WTC11 (cell line): ENCODE results near the gene PROC. TPM values are rescaled to one million over a fixed set of nuclear protein-coding genes. Genes with fewer than 3 reads are reported as not detected.

Experiments used
- ATAC-seq: fragments of 200-7000 bp; cut with Tn5 transposase; 2 replicates; pipeline ENCODE4 v1.10.0; 2021; ENCODE audit warnings: mild to moderate bottlenecking, moderate library complexity
- CTCF ChIA-PET: fragments of 300-600 bp; sonication (Branson Sonifier 250); formaldehyde crosslinking; loops from one replicate; lab custom pipeline; 2021; ENCODE audit warnings: antibody characterized with exemption; lab: Charles Lee
- POLR2A ChIA-PET: fragments of 350-600 bp; sonication (Branson Sonifier 250); formaldehyde crosslinking; loops from one replicate; lab custom pipeline; 2021; ENCODE audit warnings: antibody characterized with exemption; lab: Charles Lee
- DNase-seq: peaks from one replicate; pipeline ENCODE4 v3.0.0; 2021; ENCODE audit warnings: low spot score
- H3K27ac Mint-ChIP-seq: 2 replicates; pipeline ENCODE4 v1.8.0; 2021; ENCODE audit warnings: mixed read lengths
- H3K27me3 Mint-ChIP-seq: 2 replicates; pipeline ENCODE4 v1.8.0; 2021; ENCODE audit warnings: low read depth, mild to moderate bottlenecking, moderate library complexity, mixed read lengths
- H3K36me3 Mint-ChIP-seq: 2 replicates; pipeline ENCODE4 v1.8.0; 2021; ENCODE audit warnings: mixed read lengths
- H3K4me1 Mint-ChIP-seq: 2 replicates; pipeline ENCODE4 v1.8.0; 2022; ENCODE audit warnings: mixed read lengths
- H3K4me3 Mint-ChIP-seq: 2 replicates; pipeline ENCODE4 v1.8.0; 2021; ENCODE audit warnings: mild to moderate bottlenecking, moderate library complexity, mixed read lengths
- H3K9me3 Mint-ChIP-seq: 2 replicates; pipeline ENCODE4 v1.8.0; 2021; ENCODE audit warnings: mixed read lengths
- AFF4 ChIP-seq: sonication (generic); formaldehyde crosslinking; IDR thresholded peaks from 2 replicates; pipeline ENCODE4 v1.8.1; 2023; ENCODE audit warnings: mild to moderate bottlenecking, missing genetic modification reagents, borderline replicate concordance
- ARID4B ChIP-seq: sonication (generic); formaldehyde crosslinking; IDR thresholded peaks from 2 replicates; pipeline ENCODE4 v1.8.0; 2023; ENCODE audit warnings: missing genetic modification reagents, mild to moderate bottlenecking, borderline replicate concordance
- E2F5 ChIP-seq: sonication (generic); formaldehyde crosslinking; IDR thresholded peaks from 2 replicates; pipeline ENCODE4 v1.8.1; 2022; ENCODE audit warnings: mild to moderate bottlenecking, moderate library complexity, missing genetic modification reagents
- ETV6 ChIP-seq: sonication (generic); formaldehyde crosslinking; IDR thresholded peaks from 2 replicates; pipeline ENCODE4 v1.8.1; 2022; ENCODE audit warnings: mild to moderate bottlenecking, missing genetic modification reagents
- GRHL2 ChIP-seq: fragments of 250-450 bp; sonication (Bioruptor Pico); IDR thresholded peaks from 2 replicates; pipeline ENCODE4 v1.8.0; 2022; ENCODE audit warnings: mild to moderate bottlenecking, moderate library complexity; ENCODE audit not compliant: insufficient replicate concordance, severe bottlenecking
- JUN ChIP-seq: sonication (generic); formaldehyde crosslinking; IDR thresholded peaks from 2 replicates; pipeline ENCODE4 v1.8.0; 2023; ENCODE audit warnings: mild to moderate bottlenecking, missing genetic modification reagents
- KAT7 ChIP-seq: sonication (generic); formaldehyde crosslinking; IDR thresholded peaks from 2 replicates; pipeline ENCODE4 v1.8.1; 2023; ENCODE audit warnings: missing genetic modification reagents, mild to moderate bottlenecking, borderline replicate concordance
- MAX ChIP-seq: sonication (generic); formaldehyde crosslinking; IDR thresholded peaks from 2 replicates; pipeline ENCODE4 v1.8.0; 2022; ENCODE audit warnings: mild to moderate bottlenecking, missing genetic modification reagents
- MLX ChIP-seq: sonication (generic); formaldehyde crosslinking; IDR thresholded peaks from 2 replicates; pipeline ENCODE4 v1.8.1; 2023; ENCODE audit warnings: mild to moderate bottlenecking, missing genetic modification reagents, moderate library complexity
- MXD4 ChIP-seq: fragments of 250-450 bp; sonication (Bioruptor Pico); IDR thresholded peaks from 2 replicates; pipeline ENCODE4 v1.8.0; 2021; ENCODE audit warnings: mild to moderate bottlenecking, moderate library complexity, borderline replicate concordance
- MYBL2 ChIP-seq: sonication (generic); formaldehyde crosslinking; IDR thresholded peaks from 2 replicates; pipeline ENCODE4 v1.8.1; 2023; ENCODE audit warnings: mild to moderate bottlenecking, moderate library complexity, missing genetic modification reagents
- NFATC4 ChIP-seq: fragments of 250-450 bp; sonication (Bioruptor Pico); IDR thresholded peaks from 2 replicates; pipeline ENCODE4 v1.9.0; 2021; ENCODE audit warnings: mild to moderate bottlenecking
- PREB ChIP-seq: sonication (generic); formaldehyde crosslinking; IDR thresholded peaks from 2 replicates; pipeline ENCODE4 v1.8.1; 2022; ENCODE audit warnings: mild to moderate bottlenecking, missing genetic modification reagents, moderate library complexity, borderline replicate concordance
- PRRX2 ChIP-seq: fragments of 250-450 bp; sonication (Bioruptor Pico); IDR thresholded peaks from 2 replicates; pipeline ENCODE4 v1.8.0; 2021; ENCODE audit warnings: mild to moderate bottlenecking
- SMAD4 ChIP-seq: sonication (generic); formaldehyde crosslinking; IDR thresholded peaks from 2 replicates; pipeline ENCODE4 v1.8.0; 2022; ENCODE audit warnings: mild to moderate bottlenecking, missing genetic modification reagents
- TEAD1 ChIP-seq: sonication (generic); formaldehyde crosslinking; IDR thresholded peaks from 2 replicates; pipeline ENCODE4 v1.8.0; 2022; ENCODE audit warnings: mild to moderate bottlenecking, missing genetic modification reagents
- ZMAT4 ChIP-seq: fragments of 250-450 bp; sonication (Bioruptor Pico); IDR thresholded peaks from 2 replicates; pipeline ENCODE4 v1.9.0; 2021; ENCODE audit warnings: mild to moderate bottlenecking
- ZNF138 ChIP-seq: sonication (generic); formaldehyde crosslinking; conservative IDR thresholded peaks from 2 replicates; pipeline ENCODE4 v1.8.1; 2022; ENCODE audit warnings: mild to moderate bottlenecking, moderate library complexity, missing genetic modification reagents
- ZNF416 ChIP-seq: fragments of 250-450 bp; sonication (Bioruptor Pico); IDR thresholded peaks from 2 replicates; pipeline ENCODE4 v1.9.0; 2021; ENCODE audit warnings: mild to moderate bottlenecking, inconsistent platforms
- total RNA-seq: library from RNA; stranded (reverse); gene quantifications from 3 replicates; pipeline ENCODE4 v1.2.3, GENCODE V29; 2021

Gene PROC
- total RNA-seq, 1 experiment from 2014 or later, result 0.59 TPM

GRCh38 chr2:127397568-127398238 is 20.5 kb upstream of the PROC start (continued):
- no peak for TF ChIP-seq PREB (CRISPR knock-in tag)
- no peak for TF ChIP-seq ETV6
- TF ChIP-seq, all 79 proteins: peak for 0

GRCh38 chr2:127398239-127398590 is 20.0 kb upstream of the PROC start:
- no peak overlapping the region for H3K4me3 Mint-ChIP-seq

More at GRCh38 chr2:127398239-127398590, 20.0 kb upstream of the PROC start:
- DNase-seq, result no peak
- Mint-ChIP-seq H3K36me3 (0 out of 2 replicates have a peak, but pooled peaks cover 2% of the 10 kb centered on the region), H3K9me3 (peaks cover 10% of the 10 kb centered on the region), H3K27ac (no peak overlapping the region), H3K27me3 (no peaks in the 10 kb centered on the region; the same call in 1 of the 2 replicates), H3K4me1 (peaks cover 7% of the 10 kb centered on the region; the same call in 1 of the 2 replicates)
- ChIA-PET CTCF (interaction anchor here (0.6 kb wide), 1 partner anchor 327 kb away, joined by 3 read pairs; no protein-coding TSS in a partner anchor), POLR2A (no interaction called here)
- ATAC-seq, result peak; percentile 38
- no peak for TF ChIP-seq KAT7 (CRISPR knock-in tag)
- TF ChIP-seq PRRX2 (CRISPR knock-in tag), result no peak
- TF ChIP-seq SMAD4 (CRISPR knock-in tag), result no peak
- TF ChIP-seq AFF4 (CRISPR knock-in tag), result no peak
- no peak for TF ChIP-seq ARID4B (CRISPR knock-in tag)
- TF ChIP-seq ZNF138 (CRISPR knock-in tag), result no peak
- no peak for TF ChIP-seq ZNF416 (CRISPR knock-in tag)
- no peak for TF ChIP-seq MAX (CRISPR knock-in tag)
- TF ChIP-seq PREB (CRISPR knock-in tag), result no peak
- TF ChIP-seq TEAD1 (CRISPR knock-in tag), result no peak
- no peak for TF ChIP-seq MYBL2 (CRISPR knock-in tag)
- no peak for TF ChIP-seq MLX
- no peak for TF ChIP-seq E2F5 (CRISPR knock-in tag)
- no peak for TF ChIP-seq NFATC4 (CRISPR knock-in tag)
- no peak for TF ChIP-seq JUN (CRISPR knock-in tag)
- TF ChIP-seq ZMAT4 (CRISPR knock-in tag), result no peak
- TF ChIP-seq MXD4, result no peak
- TF ChIP-seq GRHL2 (CRISPR knock-in tag), result no peak
